Astrocyte (in vitro differentiated cells and primary cell): ENCODE results near the gene HRCT1. TPM values are rescaled to one million over a fixed set of nuclear protein-coding genes. Genes with fewer than 3 reads are reported as not detected.

Experiments
- DNase-seq: peaks from one replicate; pipeline ENCODE4 v3.0.0-alpha.2; 2010; ENCODE audit warnings: low read depth
- FAIRE-seq: peaks from 2 replicates; lab custom pipeline; 2011; peaks lifted over from hg19 to GRCh38; lab: Jason Lieb, UNC
- H2AFZ ChIP-seq: 2 replicates; pipeline ENCODE4 v1.6.0; 2012; ENCODE audit warnings: low read depth, low read length, inconsistent platforms
- H3K27ac ChIP-seq: 2 replicates; pipeline ENCODE4 v1.5.1; 2011; ENCODE audit warnings: low read depth, low read length, inconsistent platforms
- H3K27me3 ChIP-seq: 2 replicates; pipeline ENCODE4 v1.6.0; 2011; ENCODE audit warnings: low read length, inconsistent platforms; ENCODE audit not compliant: insufficient read depth
- H3K36me3 ChIP-seq: 2 replicates; pipeline ENCODE4 v1.5.1; 2011; ENCODE audit warnings: low read length, inconsistent platforms; ENCODE audit not compliant: insufficient read depth
- H3K4me1 ChIP-seq: 2 replicates; pipeline ENCODE4 v1.5.1; 2011; ENCODE audit warnings: low read length, inconsistent platforms; ENCODE audit not compliant: insufficient read depth
- H3K4me2 ChIP-seq: 2 replicates; pipeline ENCODE4 v1.6.0; 2012; ENCODE audit warnings: low read length, inconsistent platforms
- H3K4me3 ChIP-seq: 2 replicates; pipeline ENCODE4 v1.5.1; 2011; ENCODE audit warnings: low read depth, mild to moderate bottlenecking, low read length, inconsistent platforms; ENCODE audit not compliant: insufficient read depth
- H3K79me2 ChIP-seq: 2 replicates; pipeline ENCODE4 v1.6.0; 2012; ENCODE audit warnings: mild to moderate bottlenecking, low read length, inconsistent platforms; ENCODE audit not compliant: insufficient read depth
- H3K9ac ChIP-seq: 2 replicates; pipeline ENCODE4 v1.6.0; 2012; ENCODE audit warnings: mild to moderate bottlenecking, low read length, inconsistent platforms
- H3K9me3 ChIP-seq: 2 replicates; pipeline ENCODE4 v1.5.1; 2012; ENCODE audit warnings: low read depth, mild to moderate bottlenecking, low read length, inconsistent platforms; ENCODE audit not compliant: insufficient read depth
- H4K20me1 ChIP-seq: 2 replicates; pipeline ENCODE4 v1.6.0; 2012; ENCODE audit warnings: low read length, inconsistent platforms; ENCODE audit not compliant: insufficient read depth
- H3K27ac Mint-ChIP-seq: one replicate; pipeline ENCODE4 v1.8.0; 2021; ENCODE audit warnings: mild to moderate bottlenecking, mixed read lengths; ENCODE audit not compliant: unreplicated experiment
- H3K27me3 Mint-ChIP-seq: one replicate; pipeline ENCODE4 v1.8.0; 2021; ENCODE audit warnings: low read depth, mixed read lengths; ENCODE audit not compliant: unreplicated experiment
- H3K36me3 Mint-ChIP-seq: one replicate; pipeline ENCODE4 v1.8.0; 2021; ENCODE audit warnings: low read depth, mixed read lengths; ENCODE audit not compliant: unreplicated experiment
- H3K4me1 Mint-ChIP-seq: one replicate; pipeline ENCODE4 v1.8.0; 2021; ENCODE audit warnings: low read depth, mixed read lengths; ENCODE audit not compliant: unreplicated experiment
- H3K4me3 Mint-ChIP-seq: one replicate; pipeline ENCODE4 v1.8.0; 2021; ENCODE audit warnings: mild to moderate bottlenecking, moderate library complexity, mixed read lengths; ENCODE audit not compliant: unreplicated experiment
- H3K9me3 Mint-ChIP-seq: one replicate; pipeline ENCODE4 v1.8.0; 2021; ENCODE audit warnings: mild to moderate bottlenecking, mixed read lengths; ENCODE audit not compliant: unreplicated experiment
- CTCF ChIP-seq: IDR thresholded peaks from 2 replicates; pipeline ENCODE4 v1.5.1; 2011; ENCODE audit warnings: low read depth, mild to moderate bottlenecking, inconsistent platforms, low read length, moderate library complexity; ENCODE audit not compliant: insufficient read depth
- EZH2 ChIP-seq: IDR thresholded peaks from 2 replicates; pipeline ENCODE4 v1.6.1; 2012; ENCODE audit warnings: mild to moderate bottlenecking, low read length, inconsistent platforms; ENCODE audit not compliant: insufficient read depth
- total RNA-seq: library from RNA; stranded (reverse); gene quantifications from 2 replicates; pipeline ENCODE4 v1.2.1, GENCODE V29; 2021

HRCT1 gene
- total RNA-seq, 1 donor from 2014 or later, result 0.39 TPM

- Histone ChIP-seq H3K79me2 (no peaks in the 10 kb centered on the region), H3K36me3 (no peaks in the 10 kb centered on the region), H3K9me3 (no peaks in the 10 kb centered on the region), H3K9ac (no peak overlapping the region), H3K4me2 (no peak overlapping the region), H3K27ac (no peak overlapping the region), H3K27me3 (no peaks in the 10 kb centered on the region), H3K4me3 (no peak overlapping the region), H4K20me1 (no peaks in the 10 kb centered on the region), H2AFZ (no peak overlapping the region), H3K4me1 (peaks cover 15% of the 10 kb centered on the region)
- DNase-seq, result no peak
- peaks cover 22% of the 10 kb centered on the region for H3K4me1 Mint-ChIP-seq
- H3K36me3 Mint-ChIP-seq, result no peaks in the 10 kb centered on the region
- FAIRE-seq, result no peak
- H3K4me3 Mint-ChIP-seq, result no peak overlapping the region
- no peaks in the 10 kb centered on the region for H3K27me3 Mint-ChIP-seq
- no peaks in the 10 kb centered on the region for H3K9me3 Mint-ChIP-seq
- no peak for TF ChIP-seq CTCF
- no peak for TF ChIP-seq EZH2
- H3K27ac Mint-ChIP-seq, result no peak overlapping the region
Observed at GRCh38 chr9:35929453-35929718, 23.4 kb downstream of the HRCT1 start.

- Mint-ChIP-seq H3K27me3 (no peaks in the 10 kb centered on the region), H3K4me1 (peaks cover 16% of the 10 kb centered on the region)
Observed at GRCh38 chr9:35930521-35930920, 24.5 kb downstream of the HRCT1 start.

More at GRCh38 chr9:35930521-35930920, 24.5 kb downstream of the HRCT1 start:
- H3K27ac ChIP-seq, result no peak overlapping the region
- H3K36me3 ChIP-seq, result no peaks in the 10 kb centered on the region
- Mint-ChIP-seq H3K4me3 (no peak overlapping the region), H3K9me3 (no peaks in the 10 kb centered on the region), H3K36me3 (no peaks in the 10 kb centered on the region), H3K27ac (no peak overlapping the region)
- DNase-seq (no peak), FAIRE-seq (no peak)
- no peak overlapping the region for H3K9ac ChIP-seq
- no peak overlapping the region for H2AFZ ChIP-seq
- H3K4me1 ChIP-seq, result peaks cover 6% of the 10 kb centered on the region
- H3K27me3 ChIP-seq, result no peaks in the 10 kb centered on the region
- no peaks in the 10 kb centered on the region for H3K79me2 ChIP-seq
- H3K4me2 ChIP-seq, result no peak overlapping the region
- TF ChIP-seq EZH2 (no peak), CTCF (no peak)
- H3K9me3 ChIP-seq, result no peaks in the 10 kb centered on the region
- H3K4me3 ChIP-seq, result no peak overlapping the region
- no peaks in the 10 kb centered on the region for H4K20me1 ChIP-seq
